ENCODE results near the gene LRRC41.
"Not testable (repeated sequence)": the region's sequence is repeated elsewhere in the genome, so short reads cannot be mapped to it uniquely, and the experiment has no call there.

Gene LRRC41, protein sequence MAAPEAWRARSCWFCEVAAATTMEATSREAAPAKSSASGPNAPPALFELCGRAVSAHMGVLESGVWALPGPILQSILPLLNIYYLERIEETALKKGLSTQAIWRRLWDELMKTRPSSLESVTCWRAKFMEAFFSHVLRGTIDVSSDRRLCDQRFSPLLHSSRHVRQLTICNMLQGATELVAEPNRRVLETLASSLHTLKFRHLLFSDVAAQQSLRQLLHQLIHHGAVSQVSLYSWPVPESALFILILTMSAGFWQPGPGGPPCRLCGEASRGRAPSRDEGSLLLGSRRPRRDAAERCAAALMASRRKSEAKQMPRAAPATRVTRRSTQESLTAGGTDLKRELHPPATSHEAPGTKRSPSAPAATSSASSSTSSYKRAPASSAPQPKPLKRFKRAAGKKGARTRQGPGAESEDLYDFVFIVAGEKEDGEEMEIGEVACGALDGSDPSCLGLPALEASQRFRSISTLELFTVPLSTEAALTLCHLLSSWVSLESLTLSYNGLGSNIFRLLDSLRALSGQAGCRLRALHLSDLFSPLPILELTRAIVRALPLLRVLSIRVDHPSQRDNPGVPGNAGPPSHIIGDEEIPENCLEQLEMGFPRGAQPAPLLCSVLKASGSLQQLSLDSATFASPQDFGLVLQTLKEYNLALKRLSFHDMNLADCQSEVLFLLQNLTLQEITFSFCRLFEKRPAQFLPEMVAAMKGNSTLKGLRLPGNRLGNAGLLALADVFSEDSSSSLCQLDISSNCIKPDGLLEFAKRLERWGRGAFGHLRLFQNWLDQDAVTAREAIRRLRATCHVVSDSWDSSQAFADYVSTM

DNA sequence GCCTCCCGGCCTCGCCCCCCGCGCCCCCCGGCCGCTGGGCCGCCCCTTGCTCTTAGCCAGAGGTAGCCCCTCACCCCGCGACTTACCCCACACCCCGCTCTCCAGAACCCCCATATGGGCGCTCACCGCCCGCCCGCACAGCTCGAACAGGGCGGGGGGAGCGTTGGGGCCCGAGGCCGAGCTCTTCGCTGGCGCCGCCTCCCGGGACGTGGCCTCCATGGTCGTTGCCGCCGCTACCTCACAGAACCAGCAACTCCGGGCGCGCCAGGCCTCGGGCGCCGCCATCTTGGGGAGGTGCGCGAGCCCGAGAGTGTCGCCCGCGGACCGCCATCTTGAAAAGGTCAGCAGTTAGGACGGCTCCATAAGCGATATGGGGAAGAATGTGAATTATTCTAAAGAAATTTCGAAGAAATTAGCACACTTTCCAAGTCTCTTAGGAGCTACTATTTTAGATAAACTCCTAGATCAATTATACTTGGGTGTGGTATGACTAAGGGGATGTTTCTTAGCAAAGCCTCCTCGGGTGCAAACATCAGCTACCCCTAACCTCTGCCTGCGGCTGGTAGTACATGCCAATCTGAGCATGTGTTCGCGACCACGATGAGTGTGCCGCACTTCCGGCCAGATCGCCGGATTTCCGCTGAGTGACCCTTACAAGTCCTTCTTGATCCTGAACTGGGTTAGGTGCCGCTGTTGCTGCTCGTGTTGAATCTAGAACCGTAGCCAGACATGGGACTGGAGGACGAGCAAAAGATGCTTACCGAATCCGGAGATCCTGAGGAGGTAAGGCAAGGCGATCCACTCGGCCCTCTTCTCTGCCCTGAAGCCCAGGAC, at the start of gene LRRC41, which contains the start of gene UQCRH:
TSS of gene LRRC41 (minus strand) at position 579 of the 834 bp plus-strand sequence. CDS start at position 285, 294 bp downstream.
TSS of gene UQCRH (plus strand) at position 661 of the 834 bp plus-strand sequence. CDS start at position 730, 69 bp downstream.
- peak; percentile 85 for DNase-seq

DNA sequence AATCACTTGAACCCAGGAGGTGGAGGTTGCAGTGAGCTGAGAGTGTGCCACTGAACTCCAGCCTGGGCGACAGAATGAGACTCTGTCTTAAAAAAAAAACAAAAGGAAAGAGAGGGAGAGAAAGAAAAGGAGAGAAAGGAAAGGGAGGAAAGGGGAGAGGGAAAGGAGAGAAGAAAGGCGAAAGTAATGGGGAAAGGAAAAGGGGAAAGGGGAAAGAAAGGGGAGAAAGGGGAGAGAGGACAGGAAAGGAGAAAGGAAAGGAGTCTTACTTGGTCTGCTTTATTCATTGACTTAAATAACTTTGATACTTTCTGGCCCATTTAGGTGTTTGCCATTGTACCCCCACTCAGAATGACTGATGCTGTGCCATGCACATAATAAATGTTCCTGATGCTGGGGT, 48.9 kb upstream of the LRRC41 start:
- no peak for DNase-seq

DNA sequence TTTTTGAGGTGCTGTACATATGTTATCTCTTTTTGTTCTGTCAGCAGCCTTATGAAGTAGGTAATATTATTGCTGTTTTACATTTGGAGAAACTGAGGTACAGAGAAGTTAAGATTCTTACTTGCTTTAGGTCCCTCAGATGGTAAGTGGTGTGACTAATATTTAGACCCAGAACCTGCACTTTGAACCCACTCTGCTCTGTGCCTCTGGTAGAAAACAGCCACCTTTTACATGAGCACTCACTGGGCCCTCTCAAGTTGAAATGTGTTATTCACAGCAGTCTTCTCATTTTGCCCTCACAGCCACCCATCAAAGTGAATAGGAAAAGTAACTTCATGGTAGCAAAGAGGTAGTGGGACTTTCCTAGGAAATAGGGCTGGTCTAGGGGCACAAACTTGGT, 41.9 kb upstream of the LRRC41 start:
- DNase-seq: no peak

DNA sequence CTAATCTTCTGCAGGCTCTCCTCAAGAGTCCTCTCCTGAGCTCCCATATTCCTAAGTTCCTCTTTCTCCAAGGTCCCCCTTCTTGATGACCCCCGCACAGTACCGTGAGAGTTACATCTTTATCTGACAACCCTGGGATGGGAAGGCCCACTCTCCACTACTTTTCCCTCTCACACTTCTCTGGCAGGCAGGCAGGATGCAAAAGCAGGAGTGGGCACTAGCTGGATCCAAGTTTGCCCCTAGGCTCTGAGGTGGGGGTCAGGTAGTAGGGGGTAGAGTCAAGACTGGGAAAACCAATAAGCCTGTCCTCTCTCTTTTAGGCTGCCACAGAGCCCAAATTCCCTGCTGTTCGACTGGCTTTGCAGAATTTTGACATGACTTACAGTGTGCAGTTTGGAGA, 41.1 kb upstream of the LRRC41 start:
- no peak for DNase-seq

DNA sequence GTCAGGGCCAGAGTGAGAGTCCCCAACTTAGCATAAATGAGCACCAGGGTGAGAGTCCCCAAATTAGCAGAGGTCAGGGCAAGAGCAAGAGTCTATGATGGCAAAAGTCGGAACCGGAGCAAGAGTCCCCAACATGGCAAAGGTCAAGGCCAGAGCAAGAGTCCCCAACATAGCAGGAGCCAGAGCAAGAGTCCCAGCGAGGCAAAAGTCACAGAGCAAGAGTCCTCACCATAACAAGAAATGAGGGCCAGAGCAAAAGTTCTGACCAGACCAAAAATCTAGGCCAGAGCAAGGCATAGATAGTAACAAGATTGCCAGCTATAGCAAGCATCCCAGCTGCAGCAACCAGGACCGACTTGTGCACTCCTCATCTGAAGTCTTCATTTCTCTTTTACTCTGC, 40.3 kb upstream of the LRRC41 start:
- no peak for DNase-seq

DNA sequence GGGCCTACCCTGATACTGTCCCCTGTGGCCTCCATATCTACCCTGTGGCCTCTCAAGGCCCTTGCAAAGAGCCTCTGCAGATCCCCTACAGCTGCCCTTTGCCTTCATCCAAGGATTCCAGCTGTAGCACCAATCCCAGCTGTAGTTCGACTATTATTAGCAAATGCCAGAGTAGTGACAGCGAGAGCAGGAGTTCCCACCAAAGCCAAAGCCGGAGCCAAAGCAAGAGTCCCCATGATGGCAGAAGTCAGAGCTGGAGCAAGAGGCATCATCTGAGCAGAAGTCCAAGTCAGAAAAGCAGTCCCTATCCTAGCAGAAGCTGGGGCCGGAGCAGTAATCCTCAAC, 39.9 kb upstream of the LRRC41 start:
- DNase-seq: no peak

DNA sequence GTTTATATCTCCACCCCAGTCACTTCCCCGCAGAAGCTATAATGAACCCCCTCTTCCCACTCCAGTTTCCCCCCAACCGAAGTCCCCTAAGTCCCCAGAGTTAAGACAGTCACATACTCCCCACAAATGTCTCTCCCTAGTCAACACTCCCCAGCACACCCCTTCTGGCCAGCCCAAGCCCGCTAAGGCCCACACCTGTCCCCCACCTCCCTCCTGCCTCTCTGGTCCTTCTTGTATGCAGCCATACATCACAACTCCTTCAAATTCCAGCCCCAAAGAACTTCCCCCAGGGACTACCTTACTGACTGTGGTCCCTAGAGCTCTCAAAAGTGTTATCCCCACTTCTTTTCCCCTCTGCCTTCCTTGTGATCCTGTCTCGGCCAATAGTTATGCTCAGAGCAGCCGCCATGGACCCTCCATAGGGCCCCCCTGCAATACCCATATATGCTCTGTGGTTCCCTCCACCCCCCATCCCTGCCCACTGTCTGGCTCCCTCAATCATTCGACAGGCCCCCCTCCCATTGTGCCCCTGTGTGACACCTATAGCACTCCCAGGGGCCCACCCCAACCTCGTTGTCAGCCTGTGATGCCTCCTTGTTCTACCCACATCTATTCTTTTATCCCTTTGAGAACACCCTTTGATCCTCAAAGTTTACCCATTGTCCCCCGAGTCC, 39.4 kb upstream of the LRRC41 start:
- DNase-seq: no peak

DNA sequence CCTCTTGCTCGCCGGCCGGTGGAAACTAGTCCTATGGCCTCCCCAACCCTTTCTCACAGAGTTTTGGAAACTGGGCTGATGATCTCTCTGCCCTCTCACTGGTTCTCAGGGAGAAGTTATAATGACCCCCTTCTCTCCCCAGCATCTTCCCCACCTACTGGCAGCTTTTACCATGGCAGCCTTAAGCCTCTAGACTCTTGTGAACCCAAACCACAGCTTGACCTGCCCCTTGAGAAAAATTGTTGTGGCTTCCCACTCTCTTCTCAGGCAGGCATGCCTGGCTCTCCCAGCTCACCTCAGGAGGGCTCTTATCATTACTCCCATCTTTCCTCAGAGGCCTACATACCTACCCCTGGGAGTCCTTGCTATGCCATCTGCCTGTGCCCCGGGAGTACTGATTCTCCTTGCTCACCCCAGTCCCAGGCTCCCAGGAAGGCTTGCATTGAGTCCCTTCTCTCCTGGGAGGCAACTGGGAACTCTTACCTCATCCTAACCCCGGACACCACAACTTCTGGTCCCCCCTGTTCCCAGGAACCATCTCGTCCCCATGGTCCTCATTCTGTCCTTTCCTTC, 38.8 kb upstream of the LRRC41 start:
- no peak for DNase-seq

DNA sequence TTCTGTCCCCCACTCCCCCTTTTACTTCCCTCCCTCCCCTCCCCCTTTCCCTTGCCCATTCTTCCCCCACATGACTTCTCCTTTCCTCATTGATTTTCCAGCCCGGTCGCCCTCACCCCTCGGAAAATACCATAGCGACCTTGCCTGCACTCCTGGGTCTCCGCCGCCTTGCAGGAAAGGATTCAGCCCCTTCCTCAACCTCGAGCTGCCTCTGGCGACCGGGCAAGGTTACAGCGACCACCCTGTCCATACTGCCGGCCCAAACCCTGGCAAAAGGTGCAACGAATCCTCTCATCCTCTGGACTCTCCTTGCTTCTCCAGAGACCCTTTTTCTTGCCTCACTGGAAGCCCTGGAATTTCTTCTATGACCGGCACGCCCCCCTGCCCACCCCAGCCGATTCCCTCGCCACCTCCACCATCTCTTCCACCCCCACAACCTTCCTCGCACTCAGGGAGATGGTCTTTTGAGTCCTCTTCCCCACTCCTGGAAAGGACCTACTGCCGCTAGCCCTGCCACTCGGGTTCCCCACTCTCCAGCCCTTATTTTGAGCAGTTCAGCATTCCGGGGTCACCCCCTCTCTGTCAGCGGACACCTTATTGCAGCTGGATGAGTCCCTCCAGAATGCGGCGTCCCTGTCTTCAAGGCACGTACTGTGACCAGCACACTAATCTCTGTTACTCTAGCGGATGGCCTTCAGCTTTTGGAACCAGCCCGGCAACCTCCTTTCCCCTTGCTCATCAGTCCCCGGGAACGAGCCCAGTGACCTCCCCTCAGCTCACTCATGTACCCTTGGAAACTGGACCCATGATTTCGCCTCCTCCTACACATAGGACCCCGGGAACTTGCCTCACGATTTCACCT, 38.0 kb upstream of the LRRC41 start:
- DNase-seq: no peak

DNA sequence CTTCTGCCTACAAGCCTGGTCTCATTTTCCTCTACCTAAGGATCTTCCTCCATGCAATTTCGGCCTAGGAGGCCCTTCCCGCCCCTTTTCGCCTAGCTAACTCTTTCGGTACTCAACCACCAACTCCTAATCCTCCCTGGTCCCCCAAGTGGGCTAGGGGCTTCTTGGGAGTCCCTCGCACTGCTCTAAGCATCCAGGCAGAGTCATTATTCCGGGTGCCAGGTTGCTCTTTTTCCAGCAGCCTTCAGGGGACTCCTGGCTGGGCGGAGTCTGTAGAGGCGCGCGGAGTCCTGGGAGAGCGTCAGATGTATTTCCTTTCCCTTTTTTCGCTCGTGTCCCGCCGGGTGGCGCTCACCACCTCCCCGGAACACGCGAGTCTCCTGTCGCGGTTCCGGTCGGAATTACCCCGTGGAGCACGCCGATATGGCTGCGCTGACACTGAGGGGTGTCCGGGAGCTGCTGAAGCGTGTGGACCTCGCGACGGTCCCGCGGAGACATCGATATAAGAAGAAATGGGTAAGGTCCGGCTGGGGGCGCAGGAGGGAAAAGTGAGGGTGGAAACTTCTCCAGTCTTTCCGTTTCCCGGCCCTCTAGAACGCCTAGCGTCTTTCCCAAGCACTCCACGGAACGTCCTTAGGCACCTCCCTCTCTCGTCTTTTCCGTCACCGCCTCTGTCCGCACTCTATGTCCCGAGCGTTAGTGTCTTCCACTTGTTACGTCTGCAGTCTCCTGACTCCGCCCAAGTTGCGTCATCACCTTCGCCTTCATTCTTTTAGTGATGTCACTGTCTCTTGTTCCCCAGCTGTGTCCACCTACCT, 37.2 kb upstream of the LRRC41 start, which contains the start of gene NSUN4:
TSS of gene NSUN4 (plus strand) at position 404 of the 818 bp plus-strand sequence. CDS start at position 424, 20 bp downstream.
- peak; percentile 74 for DNase-seq

DNA sequence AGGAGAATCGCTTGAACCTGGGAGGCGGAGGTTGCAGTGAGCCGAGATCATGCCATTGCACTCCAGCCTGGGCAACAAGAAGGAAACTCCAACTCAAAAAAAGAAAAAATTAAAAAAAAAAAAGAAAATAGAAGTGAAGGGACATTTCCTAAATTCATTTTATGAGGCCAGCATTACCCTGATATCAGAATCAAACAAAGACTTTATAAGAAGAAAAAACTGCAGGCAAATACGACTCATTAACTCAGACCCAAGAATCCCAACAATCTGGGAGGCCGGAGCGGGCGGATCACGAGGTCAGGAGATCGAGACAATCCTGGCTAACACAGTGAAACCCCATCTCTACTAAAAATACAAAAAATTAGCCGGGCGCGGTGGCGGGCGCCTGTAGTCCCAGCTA, 34.0 kb upstream of the LRRC41 start:
- not testable (repeated sequence) for DNase-seq

DNA sequence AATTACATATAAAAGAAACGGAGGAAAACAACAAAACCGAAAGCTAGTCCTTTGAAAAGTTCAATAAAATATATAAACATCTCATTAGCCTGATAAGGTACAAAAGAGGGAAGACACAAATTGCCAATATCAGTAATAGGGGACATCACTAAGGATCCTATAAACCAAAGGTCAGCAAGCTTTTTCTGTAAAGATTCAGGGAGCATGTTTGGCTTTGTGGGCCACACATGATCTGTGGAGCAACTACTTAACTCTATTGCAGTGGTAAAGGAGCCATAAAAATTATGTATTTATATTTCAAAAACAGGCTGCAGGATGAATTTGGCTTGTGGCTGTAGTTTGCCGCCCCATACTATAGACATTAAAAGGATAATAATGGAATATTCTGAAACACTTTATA, 31.7 kb upstream of the LRRC41 start:
- no peak for DNase-seq

DNA sequence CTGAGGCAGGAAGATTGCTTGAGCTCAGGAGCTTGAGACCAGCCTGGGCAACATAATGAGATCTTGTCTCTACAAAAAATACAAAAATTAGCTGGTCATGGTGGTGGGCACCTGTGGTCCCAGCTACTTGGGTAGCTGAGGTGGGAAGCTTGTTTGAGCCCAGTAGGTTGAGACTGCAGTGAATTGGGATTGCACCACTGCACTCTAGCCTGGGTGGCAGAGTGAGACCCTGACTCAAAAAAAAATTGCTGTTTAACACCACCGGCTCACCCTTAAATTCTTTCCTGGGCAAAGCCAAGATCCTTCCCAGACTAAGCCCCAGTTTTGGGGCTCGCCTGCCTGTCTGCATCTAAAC, 30.6 kb upstream of the LRRC41 start:
- DNase-seq: no peak

DNA sequence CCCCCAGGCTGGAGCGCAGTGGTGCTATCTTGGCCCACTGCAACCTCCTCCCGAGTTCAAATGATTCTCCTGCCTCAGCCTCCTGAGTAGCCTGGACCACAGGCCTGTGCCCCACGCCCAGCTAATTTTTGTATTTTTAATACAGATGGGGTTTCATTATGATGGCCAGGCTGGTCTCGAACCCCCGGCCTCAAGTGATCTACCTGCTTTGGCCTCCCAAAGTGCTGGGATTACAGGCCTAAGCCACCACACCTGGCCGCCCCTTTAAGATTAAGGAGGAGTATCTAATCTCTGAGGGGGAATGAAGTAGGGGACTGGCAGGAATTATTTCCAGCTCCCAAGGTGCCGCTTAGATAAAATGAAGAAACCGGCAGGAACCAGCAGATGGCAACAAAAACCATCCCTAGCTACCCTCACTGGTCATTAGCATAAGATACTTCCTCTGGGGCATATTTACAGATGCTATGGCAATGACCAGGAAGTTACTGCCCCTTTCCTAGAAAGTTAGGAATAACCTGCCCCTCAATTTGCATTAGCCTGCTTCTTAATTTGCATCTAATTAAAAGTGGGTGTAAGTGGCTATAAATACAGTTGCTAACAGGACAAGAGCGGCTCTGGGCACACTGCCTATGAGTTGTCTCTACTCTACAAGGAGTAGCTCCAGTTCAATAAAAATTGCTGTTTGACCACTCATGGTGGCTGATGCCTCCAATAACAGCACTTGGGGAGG, 30.0 kb upstream of the LRRC41 start:
- DNase-seq: peak; percentile 32

DNA sequence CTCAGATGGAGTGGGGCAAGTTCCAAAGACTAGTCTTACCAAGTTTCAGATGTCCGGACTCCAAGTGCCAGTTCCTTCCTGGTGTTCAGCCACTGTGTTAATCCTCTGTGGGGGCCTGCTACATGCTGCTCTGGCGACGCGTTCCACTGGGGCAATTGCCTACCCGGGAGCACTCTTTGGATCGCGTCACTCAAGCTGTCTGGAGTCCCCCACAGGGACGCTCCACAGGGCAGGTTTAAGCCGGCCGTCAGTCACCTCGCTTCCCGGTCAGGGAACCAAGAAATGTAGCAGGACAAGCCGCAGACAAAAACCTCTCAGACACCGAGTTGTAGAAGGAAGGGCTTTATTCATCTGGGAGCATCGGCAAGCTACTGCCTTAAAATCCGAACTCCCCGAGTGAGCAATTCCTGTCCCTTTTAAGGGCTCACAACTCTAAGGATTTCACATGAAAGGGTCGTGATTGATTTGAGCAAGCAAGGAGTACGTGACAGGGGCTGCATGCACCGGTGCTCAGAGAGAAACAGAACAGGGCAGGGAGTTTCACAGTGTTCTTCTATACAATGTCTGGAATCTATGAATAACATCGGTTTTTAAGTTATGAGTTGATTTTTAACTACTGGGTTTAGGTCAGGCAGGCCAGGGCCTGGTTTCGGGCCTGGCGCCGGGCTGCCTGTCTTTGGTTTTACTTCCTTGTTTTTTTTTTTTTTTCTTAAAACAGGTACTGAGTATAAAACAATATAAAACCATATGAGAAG, 28.5 kb upstream of the LRRC41 start:
- DNase-seq: not testable (repeated sequence)

DNA sequence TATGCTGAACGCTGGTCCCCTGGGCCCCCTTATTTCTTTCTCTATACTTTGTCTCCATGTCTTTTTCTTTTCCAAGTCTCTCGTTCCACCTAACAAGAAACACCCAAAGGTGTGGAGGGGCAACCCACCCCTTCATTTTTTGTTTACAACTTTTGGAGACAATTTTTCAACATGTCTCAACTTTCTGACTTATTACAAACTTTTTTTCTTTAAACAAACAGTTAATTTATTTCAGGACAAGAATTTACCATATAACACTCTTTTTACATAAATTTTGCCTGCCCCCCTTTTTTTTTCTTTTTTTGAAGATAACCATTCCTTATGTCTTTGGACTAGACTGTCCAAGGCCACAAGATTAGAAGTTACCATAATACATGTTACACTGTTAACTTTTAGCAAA, 27.0 kb upstream of the LRRC41 start:
- DNase-seq: not testable (repeated sequence)

DNA sequence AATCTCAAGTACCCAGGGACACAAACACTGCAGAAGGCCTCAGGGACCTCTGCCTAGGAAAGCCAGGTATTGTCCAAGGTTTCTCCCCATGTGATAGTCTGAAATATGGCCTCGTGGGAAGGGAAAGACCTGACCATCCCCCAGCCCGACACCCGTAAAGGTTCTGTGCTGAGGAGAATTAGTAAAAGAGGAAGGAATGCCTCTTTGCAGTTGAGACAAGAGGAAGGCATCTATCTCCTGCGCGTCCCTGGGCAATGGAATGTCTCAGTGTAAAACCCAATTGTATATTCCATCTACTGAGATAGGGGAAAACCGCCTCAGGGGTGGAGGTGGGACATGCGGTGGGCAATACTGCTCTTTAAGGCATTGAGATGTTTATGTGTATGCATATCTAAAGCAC, 26.4 kb upstream of the LRRC41 start:
- not testable (repeated sequence) for DNase-seq

DNA sequence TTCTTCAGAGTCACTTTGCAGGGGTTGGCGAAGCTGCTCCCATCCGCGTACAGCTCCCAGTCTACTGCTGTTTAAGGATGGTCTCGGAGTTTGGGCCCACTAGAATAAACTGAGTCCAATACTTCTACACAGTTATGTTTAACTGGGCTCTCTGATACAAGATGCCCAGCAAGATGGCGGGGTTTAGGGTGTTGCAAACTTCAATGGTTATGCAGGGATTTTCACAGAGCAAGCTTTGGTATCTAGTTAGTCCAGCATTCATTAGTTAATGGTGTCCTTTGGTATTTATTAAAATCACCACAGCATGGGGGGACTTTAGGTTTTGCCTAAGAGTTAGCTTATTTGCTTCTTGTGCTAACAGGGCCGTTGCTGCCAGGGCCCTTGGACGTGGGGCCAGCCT, 24.8 kb upstream of the LRRC41 start:
- not testable (repeated sequence) for DNase-seq
